Hindlimb muscle (tissue), 1 donor: ENCODE measurements around the gene SLCO4A1. TPM values are rescaled to one million over a fixed set of nuclear protein-coding genes. Genes with fewer than 3 reads are reported as not detected.
"Not testable (repeated sequence)": the region's sequence is repeated elsewhere in the genome, so short reads cannot be mapped to it uniquely, and the experiment has no call there.

Experiments used
- DNase-seq: peaks from one replicate; pipeline ENCODE4 v3.0.0-alpha.2; 2013
- polyA plus RNA-seq: library from polyadenylated mRNA; unstranded; fragments of 120-200 nt; gene quantifications from one replicate; pipeline ENCODE4 v1.2.1, GENCODE V29; 2013; ENCODE audit not compliant: insufficient read length

SLCO4A1 gene
- polyA plus RNA-seq, 1 donor, result 0.26 TPM

GRCh38 chr20:62666736-62667529 lies 24.6 kb downstream of the SLCO4A1 start:
- no peak for DNase-seq

DNA sequence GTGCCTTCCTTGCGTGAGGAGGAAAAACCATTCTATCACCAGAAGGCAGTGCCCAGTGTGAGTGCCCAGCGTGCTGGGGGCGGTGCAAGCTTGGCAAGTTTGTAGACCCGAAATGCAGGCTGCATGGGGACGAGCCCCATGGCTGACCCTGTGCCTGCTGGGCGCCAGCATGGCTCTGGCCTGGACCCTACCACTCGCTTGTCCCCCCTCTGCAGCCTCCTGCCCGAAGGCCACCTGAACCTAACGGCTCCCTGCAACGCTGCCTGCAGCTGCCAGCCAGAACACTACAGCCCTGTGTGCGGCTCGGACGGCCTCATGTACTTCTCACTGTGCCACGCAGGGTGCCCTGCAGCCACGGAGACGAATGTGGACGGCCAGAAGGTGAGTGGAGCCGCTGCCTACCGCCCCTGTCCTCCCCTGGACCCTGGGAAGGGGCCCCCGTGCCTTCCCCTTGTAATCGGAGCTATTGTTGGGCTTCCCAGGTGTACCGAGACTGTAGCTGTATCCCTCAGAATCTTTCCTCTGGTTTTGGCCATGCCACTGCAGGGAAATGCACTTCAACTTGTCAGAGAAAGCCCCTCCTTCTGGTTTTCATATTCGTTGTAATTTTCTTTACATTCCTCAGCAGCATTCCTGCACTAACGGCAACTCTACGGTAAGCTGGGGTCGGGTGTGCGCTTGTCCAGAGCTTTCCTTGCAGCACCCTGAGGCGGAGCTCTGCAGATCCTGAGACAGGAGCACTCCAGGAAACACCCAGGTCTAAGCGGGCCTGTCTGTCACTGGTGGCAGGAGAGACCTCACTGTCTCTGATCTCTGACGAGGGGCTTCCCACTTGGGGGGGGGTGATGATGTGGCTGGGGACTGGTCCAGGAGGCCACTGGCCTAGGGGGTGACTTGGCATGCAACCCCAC lies 25.5 kb downstream of the SLCO4A1 start:
- DNase-seq, result no peak

DNA sequence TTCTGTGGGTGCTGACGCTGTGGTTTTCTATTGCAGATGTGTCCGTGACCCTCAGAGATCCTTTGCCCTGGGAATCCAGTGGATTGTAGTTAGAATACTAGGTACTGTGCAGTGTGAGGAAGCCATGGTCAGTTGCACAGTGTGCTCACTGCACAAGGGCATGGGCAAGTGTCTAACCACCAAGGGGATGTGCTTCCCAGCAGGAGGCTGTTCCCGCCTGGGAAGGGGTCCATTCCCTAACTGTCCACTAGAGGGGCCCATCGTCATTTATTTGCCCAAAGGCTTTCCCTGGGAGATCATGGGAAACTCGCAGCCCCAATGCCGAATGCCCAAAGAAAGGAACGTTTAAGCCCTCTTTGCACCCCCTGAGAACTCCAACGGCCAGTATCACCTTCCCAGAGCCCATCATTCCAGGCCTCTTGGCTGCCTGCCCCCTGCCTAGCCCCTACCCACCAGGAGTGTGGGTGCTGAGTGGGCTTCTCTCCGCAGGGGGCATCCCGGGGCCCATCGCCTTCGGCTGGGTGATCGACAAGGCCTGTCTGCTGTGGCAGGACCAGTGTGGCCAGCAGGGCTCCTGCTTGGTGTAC lies 26.2 kb downstream of the SLCO4A1 start:
- DNase-seq, result peak; percentile 75

DNA sequence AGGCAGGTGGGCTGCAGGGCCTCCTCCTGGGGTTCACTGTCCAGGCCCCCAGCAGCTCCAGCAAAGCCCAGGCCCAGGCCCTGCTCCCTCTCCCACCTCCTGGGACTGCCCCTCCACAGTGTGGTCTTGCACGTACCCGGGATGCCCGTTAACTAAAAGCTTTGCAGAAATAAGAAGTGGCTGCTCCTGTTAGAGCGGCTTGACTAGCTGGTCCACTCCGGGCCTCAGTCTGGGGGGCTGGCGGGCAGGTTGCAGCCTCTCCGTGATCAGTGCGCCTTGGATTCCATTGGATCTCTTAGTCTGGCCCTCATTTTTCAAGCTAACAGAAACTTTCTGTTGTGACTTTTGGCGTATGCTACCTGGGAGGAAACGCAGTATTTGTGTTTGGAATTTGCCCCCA lies 26.9 kb downstream of the SLCO4A1 start:
- no peak for DNase-seq

DNA sequence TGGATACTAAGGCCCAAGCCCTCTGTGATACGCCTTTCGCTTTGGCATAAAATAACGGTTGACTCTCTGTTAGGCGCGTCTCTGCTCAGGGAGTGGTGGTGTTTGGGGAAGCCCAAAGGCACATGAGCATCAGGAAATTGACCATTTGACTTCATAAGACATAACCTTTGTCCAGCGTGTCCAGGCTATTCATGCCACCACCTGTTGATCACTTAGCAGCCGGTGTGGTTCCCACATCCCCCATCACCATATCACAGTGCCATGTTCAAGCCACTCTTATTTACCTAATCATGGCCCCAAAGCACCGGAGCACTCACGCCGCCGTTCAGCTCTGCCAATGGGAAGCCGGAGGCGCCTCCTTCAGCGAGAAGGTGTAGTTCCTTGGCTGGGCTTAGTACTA lies 27.9 kb downstream of the SLCO4A1 start:
- DNase-seq, result no peak

GRCh38 chr20:62670998-62671397 lies 28.7 kb downstream of the SLCO4A1 start:
- no peak for DNase-seq

DNA sequence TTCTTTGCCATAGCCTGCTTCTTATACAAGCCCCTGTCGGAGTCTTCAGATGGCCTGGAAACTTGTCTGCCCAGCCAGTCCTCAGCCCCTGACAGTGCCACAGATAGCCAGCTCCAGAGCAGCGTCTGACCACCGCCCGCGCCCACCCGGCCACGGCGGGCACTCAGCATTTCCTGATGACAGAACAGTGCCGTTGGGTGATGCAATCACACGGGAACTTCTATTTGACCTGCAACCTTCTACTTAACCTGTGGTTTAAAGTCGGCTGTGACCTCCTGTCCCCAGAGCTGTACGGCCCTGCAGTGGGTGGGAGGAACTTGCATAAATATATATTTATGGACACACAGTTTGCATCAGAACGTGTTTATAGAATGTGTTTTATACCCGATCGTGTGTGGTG lies 29.5 kb downstream of the SLCO4A1 start:
- no peak for DNase-seq

DNA sequence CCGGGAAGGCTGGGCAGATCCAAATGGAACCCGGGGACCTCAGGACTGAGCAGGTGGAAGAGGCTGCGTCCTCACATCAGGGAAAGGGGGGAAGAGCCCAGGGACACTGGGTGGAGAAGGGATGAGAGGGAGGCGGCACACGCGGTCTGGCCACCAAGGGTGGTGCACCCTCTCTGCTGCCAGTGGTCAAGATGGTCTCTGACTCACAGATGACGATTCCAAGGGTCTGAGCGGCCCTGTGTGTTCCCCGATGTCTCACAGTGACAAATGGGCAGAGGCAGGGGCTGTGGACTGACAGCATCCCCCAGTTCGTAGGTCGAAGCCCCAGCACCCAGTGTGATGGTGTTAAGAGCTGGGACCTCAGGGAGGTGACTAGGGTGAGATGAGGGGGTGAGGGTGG lies 32.1 kb downstream of the SLCO4A1 start:
- no peak for DNase-seq

- DNase-seq, result no peak
Measured at GRCh38 chr20:62675156-62675876, 33.0 kb downstream of the SLCO4A1 start.

- DNase-seq, result no peak
Measured at GRCh38 chr20:62675877-62676260, 33.6 kb downstream of the SLCO4A1 start.

DNA sequence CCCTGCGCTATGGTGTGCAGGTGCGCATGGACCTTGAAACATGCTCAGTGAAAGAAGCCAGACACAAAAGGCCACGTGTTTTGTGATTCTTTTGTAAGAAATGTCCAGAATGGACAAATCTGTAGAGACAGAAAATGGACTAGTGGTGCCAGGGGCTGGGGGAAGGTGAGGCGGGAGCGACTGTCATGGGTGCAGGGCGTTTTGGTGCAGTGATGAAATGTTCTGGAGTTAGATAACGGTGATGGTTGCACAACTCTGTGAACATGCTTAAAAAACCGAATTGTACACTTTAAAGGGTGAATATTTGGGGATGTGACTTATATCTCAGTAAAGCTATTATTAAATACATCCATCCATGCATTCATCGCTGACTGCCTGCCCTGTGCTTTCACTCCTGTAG lies 34.7 kb downstream of the SLCO4A1 start:
- DNase-seq, result no peak

DNA sequence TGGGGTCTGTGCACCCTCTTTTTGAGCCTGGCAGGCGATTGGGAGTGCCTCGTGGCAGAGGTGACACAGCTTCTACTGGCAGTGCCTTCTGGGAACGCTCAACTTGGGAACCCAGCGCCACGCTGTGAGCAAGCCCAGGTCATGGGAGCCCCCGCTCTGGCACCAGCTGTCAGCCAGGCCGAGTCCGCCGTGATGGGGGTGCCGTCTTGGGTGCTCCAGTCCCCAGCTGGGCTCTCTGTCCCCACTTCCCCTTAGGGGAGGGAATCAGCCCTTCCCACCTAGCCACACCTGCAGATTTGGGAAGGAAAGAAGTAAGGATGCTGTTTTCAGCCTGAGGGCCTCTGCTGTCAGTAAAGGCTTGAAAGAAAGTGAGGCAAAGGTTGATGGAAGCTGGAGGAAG lies 35.4 kb downstream of the SLCO4A1 start:
- no peak for DNase-seq

DNA sequence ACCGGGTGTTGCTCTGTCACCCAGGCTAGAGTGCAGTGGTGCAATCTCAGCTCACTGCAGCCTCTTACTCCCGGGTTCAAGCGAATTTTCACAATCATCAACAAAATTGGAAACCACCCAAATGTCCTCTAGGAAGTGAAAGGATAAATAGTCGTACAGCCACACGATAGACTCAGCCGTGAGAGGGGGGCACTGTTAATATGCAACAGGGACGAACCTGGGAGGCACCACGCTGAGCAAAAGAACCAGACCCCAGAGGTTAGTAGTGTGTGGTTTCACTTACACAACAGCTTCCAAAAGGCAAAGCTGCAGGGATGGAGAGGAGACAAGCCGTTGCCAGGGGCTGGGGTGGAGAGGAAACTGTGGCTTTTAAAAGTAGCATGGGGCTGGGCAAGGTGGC lies 36.2 kb downstream of the SLCO4A1 start:
- no peak for DNase-seq

- DNase-seq, result no peak
Measured at GRCh38 chr20:62679978-62680589, 37.8 kb downstream of the SLCO4A1 start.

- DNase-seq, result no peak
Measured at GRCh38 chr20:62682912-62683517, 40.7 kb downstream of the SLCO4A1 start.

DNA sequence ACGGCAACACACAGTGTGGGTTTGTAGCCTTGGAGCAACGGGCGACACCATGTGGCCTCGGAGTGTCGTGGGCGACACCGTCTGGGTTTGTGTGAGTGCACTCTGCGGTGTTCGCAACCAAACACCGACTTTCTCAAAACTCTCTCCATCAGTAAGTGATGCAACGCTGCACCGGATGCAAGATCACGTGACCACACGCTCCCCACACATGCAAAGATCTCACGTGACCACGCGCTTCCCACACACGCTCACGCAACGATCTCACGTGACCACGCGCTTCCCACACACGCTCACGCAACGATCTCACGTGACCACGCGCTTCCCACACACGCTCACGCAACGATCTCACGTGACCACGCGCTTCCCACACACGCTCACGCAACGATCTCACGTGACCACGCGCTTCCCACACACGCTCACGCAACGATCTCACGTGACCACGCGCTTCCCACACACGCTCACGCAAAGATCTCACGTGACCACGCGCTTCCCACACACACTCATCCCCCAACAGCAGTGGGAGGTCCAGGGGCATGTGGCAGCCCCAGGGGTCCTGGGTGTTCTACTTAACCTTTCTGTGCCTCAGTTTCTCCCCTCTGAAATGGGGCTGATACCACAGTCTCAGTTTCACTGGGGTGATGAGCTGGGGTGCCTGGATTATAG lies 41.5 kb downstream of the SLCO4A1 start:
- DNase-seq, result not testable (repeated sequence)

DNA sequence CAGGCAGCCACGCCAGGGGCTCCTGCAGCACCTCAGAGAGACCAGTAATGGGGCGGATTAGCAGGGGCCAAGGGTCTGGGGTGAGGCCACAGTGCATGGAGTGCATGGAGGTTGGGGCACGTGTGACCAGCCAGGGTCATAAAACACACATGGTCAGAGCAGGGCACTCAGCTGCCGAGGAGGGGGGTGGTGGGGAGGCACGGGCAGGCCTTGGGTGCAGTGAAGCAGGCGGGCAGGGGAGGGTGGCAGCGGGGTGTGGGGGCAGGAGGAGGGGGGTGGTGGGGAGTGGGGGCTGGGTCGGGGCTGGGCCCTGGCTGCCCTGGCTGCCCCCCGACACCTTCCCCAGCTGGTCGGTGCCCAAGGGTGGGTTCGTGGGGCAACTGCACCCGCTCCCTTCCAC lies 42.7 kb downstream of the SLCO4A1 start:
- DNase-seq, result no peak

- DNase-seq, result no peak
Measured at GRCh38 chr20:62685781-62686555, 43.7 kb downstream of the SLCO4A1 start.

DNA sequence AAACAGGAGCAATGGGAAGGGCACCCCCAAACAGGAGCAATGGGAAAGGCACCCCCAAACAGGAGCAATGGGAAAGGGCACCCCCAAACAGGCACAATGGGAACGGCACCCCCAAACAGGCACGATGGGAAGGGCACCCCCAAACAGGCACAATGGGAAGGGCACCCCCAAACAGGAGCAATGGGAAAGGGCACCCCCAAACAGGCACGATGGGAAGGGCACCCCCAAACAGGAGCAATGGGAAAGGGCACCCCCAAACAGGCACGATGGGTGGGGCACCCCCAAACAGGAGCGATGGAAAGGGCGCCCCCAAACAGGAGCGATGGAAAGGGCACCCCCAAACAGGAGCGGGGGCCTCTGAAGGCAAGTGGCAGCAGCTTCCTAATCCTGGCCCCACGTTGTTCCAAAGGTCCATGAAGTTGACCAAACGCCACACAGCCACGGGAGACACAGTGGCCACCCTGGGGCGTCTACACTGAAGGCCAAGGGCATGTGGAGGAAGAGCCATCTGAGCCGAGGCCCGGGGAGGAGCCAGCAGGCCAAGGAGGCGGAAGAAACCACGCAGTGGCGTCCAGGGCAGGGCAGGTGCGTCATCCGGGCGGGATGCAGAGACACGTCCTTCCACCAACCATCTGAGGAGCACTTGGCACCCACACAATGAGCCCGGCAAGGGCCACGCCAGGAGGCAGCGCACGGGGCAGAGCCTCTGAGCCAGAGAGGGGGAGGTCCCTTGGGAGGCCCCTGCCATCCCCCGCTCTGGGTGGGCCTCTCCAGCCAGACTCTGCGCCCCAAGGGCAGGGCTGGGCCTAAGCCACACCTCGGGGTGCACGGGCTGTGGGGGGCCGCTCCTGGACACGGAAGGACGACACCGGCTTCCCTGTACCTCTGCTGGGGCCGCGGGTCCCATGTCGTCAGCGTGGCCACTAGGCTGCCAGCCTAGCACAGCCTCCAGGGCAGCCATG lies 44.8 kb downstream of the SLCO4A1 start:
- DNase-seq, result no peak
